SK-N-SH (cell line): Measurements from ENCODE around the gene KIR2DL3.
"Not testable (repeated sequence)": the region's sequence is repeated elsewhere in the genome, so short reads cannot be mapped to it uniquely, and the experiment has no call there.

ENCODE experiments used
- CTCF ChIP-seq: fragments of 200-600 bp; sonication (generic); IDR thresholded peaks from 2 replicates; pipeline ENCODE4 v1.6.1; 2017; ENCODE audit warnings: antibody characterized with exemption, mild to moderate bottlenecking, moderate library complexity
- EP300 ChIP-seq, 2 experiments: IDR thresholded peaks; 2 replicates each; pipeline versions ENCODE4 v1.4.0 to v1.6.1; 2012; ENCODE audit warnings: borderline replicate concordance in 1 of 2, low read depth in 1 of 2, low read length in 1 of 2
- FOXM1 ChIP-seq: IDR thresholded peaks from 2 replicates; pipeline ENCODE4 v1.4.0; 2012; ENCODE audit warnings: low read depth, mild to moderate bottlenecking
- NFIC ChIP-seq: IDR thresholded peaks from 2 replicates; pipeline ENCODE4 v1.4.0; 2012; ENCODE audit warnings: borderline replicate concordance
- YY1 ChIP-seq: IDR thresholded peaks from 2 replicates; pipeline ENCODE4 v1.4.0; 2012; ENCODE audit warnings: low read depth, mild to moderate bottlenecking

- TF ChIP-seq YY1; CTCF; EP300 (IDR thresholded peaks at IDR 0.05; ENCODE audit: borderline replicate concordance in 1 of 2, low read depth in 1 of 2, low read length in 1 of 2); FOXM1; NFIC: not testable (repeated sequence)
These were observed 12.0 kb downstream of the KIR2DL3 start for GRCh38 chr19:54750276-54750675.
